ENCODE results near the gene SOX5. TPM values are rescaled to one million over a fixed set of nuclear protein-coding genes. Genes with fewer than 3 reads are reported as not detected.
A peak's percentile ranks its signal among the peaks of the same experiment; 100 is the strongest.

Gene SOX5
- total RNA-seq, 1 experiment from 2014 or later, result 3.1 TPM

DNA sequence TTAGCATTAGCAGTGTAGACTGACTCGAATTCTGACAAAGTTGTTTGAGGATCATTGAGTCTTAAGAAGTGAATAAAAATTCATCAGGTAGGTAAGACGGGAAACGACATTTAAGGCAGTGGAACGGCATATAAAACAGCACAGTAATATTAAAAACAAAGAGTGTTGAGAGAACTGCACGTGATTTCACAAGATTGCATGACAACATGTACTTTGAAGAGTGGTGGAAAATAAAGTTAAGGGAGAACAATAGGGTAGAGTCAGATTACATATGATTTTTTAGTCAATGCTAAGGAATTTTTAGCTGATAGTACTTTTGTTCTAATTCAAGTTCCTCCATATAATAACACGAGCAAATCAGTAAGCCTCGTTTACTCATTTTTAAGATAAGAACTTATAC lies 115.4 kb downstream of the SOX5 start:
- H3K27ac Mint-ChIP-seq, result peak overlapping the region in 1 of 3 experiments; percentile 1; a peak in 1 of 7 replicates
- H3K9me3 ChIP-seq (ENCODE audit: control insufficient read depth, low read depth, low read length), result no peaks in the 10 kb centered on the region

More for the DNA sequence above, 115.4 kb downstream of the SOX5 start:
- no peaks in the 10 kb centered on the region for H3K36me3 Mint-ChIP-seq (ENCODE audit: insufficient read depth in 1 of 3, low read depth in 3 of 3)
- Histone ChIP-seq H3K18ac (ENCODE audit: insufficient read length, low read depth, low read length) (no peak overlapping the region), H3K14ac (ENCODE audit: insufficient read depth, low read length) (no peak overlapping the region), H3K4ac (ENCODE audit: low read depth, low read length) (no peak overlapping the region), H3K27ac (ENCODE audit: insufficient read length, low read depth, low read length) (no peak overlapping the region), H2BK5ac (ENCODE audit: insufficient read length, low read length) (no peak overlapping the region), H3K56ac (ENCODE audit: insufficient read length, low read depth, low read length) (no peak overlapping the region), H4K20me1 (ENCODE audit: control insufficient read depth, insufficient read depth, insufficient read length) (no peaks in the 10 kb centered on the region), H2AFZ (ENCODE audit: low read length) (no peak overlapping the region), H3K27me3 (ENCODE audit: insufficient read depth, low read length) (no peaks in the 10 kb centered on the region), H2BK15ac (ENCODE audit: low read depth, low read length) (no peak overlapping the region), H3K4me1 (ENCODE audit: insufficient read depth, low read length) (peaks cover 3% of the 10 kb centered on the region; the same call in 1 of the 2 replicates), H3K79me2 (ENCODE audit: insufficient read depth, low read length) (no peaks in the 10 kb centered on the region), H4K8ac (replicated peaks; ENCODE audit: insufficient read length, low read depth, low read length) (no peak overlapping the region), H3K4me2 (ENCODE audit: insufficient read depth, insufficient read length, low read length) (no peak overlapping the region), H3K9ac (ENCODE audit: extremely low read depth, insufficient read length, low read length) (no peak overlapping the region), H2BK120ac (ENCODE audit: low read depth, low read length, poor library complexity, severe bottlenecking) (no peak overlapping the region), H4K91ac (ENCODE audit: insufficient read length, low read depth, low read length) (no peak overlapping the region), H4K5ac (ENCODE audit: insufficient read length, low read depth, low read length) (no peak overlapping the region), H3K79me1 (ENCODE audit: insufficient read depth, low read depth, low read length, poor library complexity, severe bottlenecking) (no peaks in the 10 kb centered on the region), H2BK12ac (ENCODE audit: insufficient read length, low read depth, low read length) (no peak overlapping the region), H3K23ac (ENCODE audit: insufficient read length, low read depth, low read length) (no peak overlapping the region), H2AK5ac (ENCODE audit: insufficient read length, low read length) (no peak overlapping the region), H3T11ph (ENCODE audit: low read length) (no peak overlapping the region), H2BK20ac (ENCODE audit: low read depth, low read length, poor library complexity, severe bottlenecking) (no peak overlapping the region), H3K23me2 (ENCODE audit: insufficient read length, low read depth, low read length, poor library complexity, severe bottlenecking) (no peaks in the 10 kb centered on the region)
- TF ChIP-seq CTCF (conservative IDR thresholded peaks at IDR 0.05), result no peak
- no peaks in the 10 kb centered on the region for H3K27me3 Mint-ChIP-seq (ENCODE audit: low read depth)
- H3K4me3 Mint-ChIP-seq, result no peak overlapping the region
- H3K9me3 Mint-ChIP-seq, result no peaks in the 10 kb centered on the region
- H3K4me1 Mint-ChIP-seq, result peaks cover 17 to 27% of the 10 kb centered on the region in 2 experiments
- no peak for DNase-seq
- WGBS (ENCODE audit: extremely low coverage, insufficient read length, low lambda C conversion rate), result no CpG with 5 or more reads among the region's 7 CpGs

Data from H9 (cell line).